Fibroblast of lung (primary cell): ENCODE data around the gene PDE10A.

ENCODE experiments used
- EZH2 ChIP-seq: IDR thresholded peaks from 2 replicates; pipeline ENCODE4 v1.5.1; 2012; ENCODE audit warnings: low read length, control low read depth, mild to moderate bottlenecking; ENCODE audit errors: missing control alignments
- TF ChIP-seq, protein P1 (sequence below), 2 donors: IDR thresholded peaks in 1 of 2; conservative IDR thresholded peaks in 1 of 2; 1 replicate in 1 of 2; 2 replicates in 1 of 2; pipeline ENCODE4 v1.5.1; 2011 to 2012; ENCODE audit warnings: low read length in 2 of 2, control low read depth in 1 of 2, inconsistent platforms in 1 of 2, low read depth in 1 of 2, mild to moderate bottlenecking in 1 of 2

GRCh38 chr6:165456286-165456685 lies 206.8 kb downstream of the PDE10A start:
- TF ChIP-seq, protein P1, sequence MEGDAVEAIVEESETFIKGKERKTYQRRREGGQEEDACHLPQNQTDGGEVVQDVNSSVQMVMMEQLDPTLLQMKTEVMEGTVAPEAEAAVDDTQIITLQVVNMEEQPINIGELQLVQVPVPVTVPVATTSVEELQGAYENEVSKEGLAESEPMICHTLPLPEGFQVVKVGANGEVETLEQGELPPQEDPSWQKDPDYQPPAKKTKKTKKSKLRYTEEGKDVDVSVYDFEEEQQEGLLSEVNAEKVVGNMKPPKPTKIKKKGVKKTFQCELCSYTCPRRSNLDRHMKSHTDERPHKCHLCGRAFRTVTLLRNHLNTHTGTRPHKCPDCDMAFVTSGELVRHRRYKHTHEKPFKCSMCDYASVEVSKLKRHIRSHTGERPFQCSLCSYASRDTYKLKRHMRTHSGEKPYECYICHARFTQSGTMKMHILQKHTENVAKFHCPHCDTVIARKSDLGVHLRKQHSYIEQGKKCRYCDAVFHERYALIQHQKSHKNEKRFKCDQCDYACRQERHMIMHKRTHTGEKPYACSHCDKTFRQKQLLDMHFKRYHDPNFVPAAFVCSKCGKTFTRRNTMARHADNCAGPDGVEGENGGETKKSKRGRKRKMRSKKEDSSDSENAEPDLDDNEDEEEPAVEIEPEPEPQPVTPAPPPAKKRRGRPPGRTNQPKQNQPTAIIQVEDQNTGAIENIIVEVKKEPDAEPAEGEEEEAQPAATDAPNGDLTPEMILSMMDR (conservative IDR thresholded peaks at IDR 0.05 in 1 of 2, IDR thresholded peaks at IDR 0.05 in 1 of 2; ENCODE audit: low read depth in 1 of 2, low read length in 2 of 2) = no peak
- TF ChIP-seq EZH2 = no peak
